Astrocyte (in vitro differentiated cells and primary cell): ENCODE data around the gene TLE5.
"Not testable (repeated sequence)": the region's sequence is repeated elsewhere in the genome, so short reads cannot be mapped to it uniquely, and the experiment has no call there.

Experiments
- EZH2 ChIP-seq: IDR thresholded peaks from 2 replicates; pipeline ENCODE4 v1.6.1; 2012; ENCODE audit warnings: mild to moderate bottlenecking, low read length, inconsistent platforms; ENCODE audit not compliant: insufficient read depth
- TF ChIP-seq, protein P1 (sequence below): IDR thresholded peaks from 2 replicates; pipeline ENCODE4 v1.5.1; 2011; ENCODE audit warnings: low read depth, mild to moderate bottlenecking, inconsistent platforms, low read length, moderate library complexity; ENCODE audit not compliant: insufficient read depth

DNA sequence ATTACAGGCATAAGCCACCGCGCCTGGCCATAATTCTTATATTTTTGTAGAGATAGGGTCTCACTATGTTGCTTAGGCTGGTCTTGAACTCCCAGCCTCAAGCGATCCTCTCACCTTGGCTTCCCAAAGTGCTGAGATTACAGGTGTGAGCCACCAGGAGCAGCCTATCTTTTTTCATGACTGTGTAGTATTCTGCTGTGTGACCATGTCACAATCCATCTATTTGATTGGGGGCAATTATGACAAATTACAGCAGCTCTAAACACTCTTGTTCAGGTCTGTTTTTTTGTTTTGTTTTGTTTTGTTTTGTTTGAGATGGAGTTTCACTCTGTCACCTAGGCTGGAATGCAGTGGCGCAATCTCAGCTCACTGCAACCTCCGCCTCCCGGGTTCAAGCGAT lies 12.3 kb downstream of the TLE5 start:
- TF ChIP-seq, protein P1, sequence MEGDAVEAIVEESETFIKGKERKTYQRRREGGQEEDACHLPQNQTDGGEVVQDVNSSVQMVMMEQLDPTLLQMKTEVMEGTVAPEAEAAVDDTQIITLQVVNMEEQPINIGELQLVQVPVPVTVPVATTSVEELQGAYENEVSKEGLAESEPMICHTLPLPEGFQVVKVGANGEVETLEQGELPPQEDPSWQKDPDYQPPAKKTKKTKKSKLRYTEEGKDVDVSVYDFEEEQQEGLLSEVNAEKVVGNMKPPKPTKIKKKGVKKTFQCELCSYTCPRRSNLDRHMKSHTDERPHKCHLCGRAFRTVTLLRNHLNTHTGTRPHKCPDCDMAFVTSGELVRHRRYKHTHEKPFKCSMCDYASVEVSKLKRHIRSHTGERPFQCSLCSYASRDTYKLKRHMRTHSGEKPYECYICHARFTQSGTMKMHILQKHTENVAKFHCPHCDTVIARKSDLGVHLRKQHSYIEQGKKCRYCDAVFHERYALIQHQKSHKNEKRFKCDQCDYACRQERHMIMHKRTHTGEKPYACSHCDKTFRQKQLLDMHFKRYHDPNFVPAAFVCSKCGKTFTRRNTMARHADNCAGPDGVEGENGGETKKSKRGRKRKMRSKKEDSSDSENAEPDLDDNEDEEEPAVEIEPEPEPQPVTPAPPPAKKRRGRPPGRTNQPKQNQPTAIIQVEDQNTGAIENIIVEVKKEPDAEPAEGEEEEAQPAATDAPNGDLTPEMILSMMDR, result not testable (repeated sequence)
- not testable (repeated sequence) for TF ChIP-seq EZH2
